Neutrophil (primary cell): Measurements from ENCODE around the gene NMD3.

ENCODE experiments used
- H3K27ac ChIP-seq: fragments of 200-600 bp; sonication (generic); 2 replicates; pipeline ENCODE4 v1.5.1; 2016; ENCODE audit warnings: mild to moderate bottlenecking, moderate library complexity
- H3K27me3 ChIP-seq: fragments of 200-600 bp; sonication (generic); 2 replicates; pipeline ENCODE4 v1.6.0; 2016; ENCODE audit warnings: mild to moderate bottlenecking
- H3K36me3 ChIP-seq: fragments of 200-600 bp; sonication (generic); 2 replicates; pipeline ENCODE4 v1.5.1; 2017
- H3K4me1 ChIP-seq, 2 experiments: fragments of 200-600 bp in 1 of 2; sonication (generic) in 1 of 2; 1 replicate in 1 of 2; 2 replicates in 1 of 2; pipeline versions ENCODE4 v1.5.1 to v1.6.1; 2013 to 2016; ENCODE audit warnings: low read depth in 1 of 2, low read length in 1 of 2, mild to moderate bottlenecking in 1 of 2, moderate library complexity in 1 of 2; ENCODE audit not compliant: control insufficient read depth in 1 of 2, insufficient read depth in 1 of 2
- H3K4me3 ChIP-seq, 2 experiments: fragments of 200-600 bp in 1 of 2; sonication (generic) in 1 of 2; 1 replicate in 1 of 2; 2 replicates in 1 of 2; pipeline ENCODE4 v1.5.1; 2013 to 2016; ENCODE audit warnings: low read depth in 1 of 2, low read length in 1 of 2, mild to moderate bottlenecking in 1 of 2, moderate library complexity in 1 of 2
- H3K9me3 ChIP-seq: fragments of 200-600 bp; sonication (generic); 2 replicates; pipeline ENCODE4 v1.5.1; 2016
- CTCF ChIP-seq: fragments of 200-600 bp; sonication (generic); IDR thresholded peaks from 2 replicates; pipeline ENCODE4 v1.5.1; 2016; ENCODE audit warnings: antibody characterized with exemption

NMD3 gene

DNA sequence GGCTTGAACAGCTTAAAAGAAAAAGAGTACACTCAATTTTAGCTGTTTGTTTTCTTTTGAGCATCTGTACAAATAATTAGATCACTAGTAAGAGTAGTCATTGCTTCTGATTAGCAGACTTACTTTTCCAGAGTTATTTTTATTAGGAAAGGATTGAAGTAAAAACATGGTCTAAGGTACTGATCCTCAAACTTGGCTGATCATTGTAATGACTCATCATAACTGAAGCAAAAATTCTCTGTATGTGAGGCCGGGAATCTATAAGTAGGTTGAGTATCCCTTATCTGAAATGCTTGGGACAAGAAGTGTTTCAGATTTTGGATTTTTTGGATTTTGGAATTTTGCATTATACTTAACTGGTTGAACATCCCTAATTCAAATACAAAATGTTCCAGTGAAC lies 12.4 kb downstream of the NMD3 start:
- H3K27me3 ChIP-seq, result no peaks in the 10 kb centered on the region
- H3K27ac ChIP-seq, result no peak overlapping the region
- no peak overlapping the region for H3K4me3 ChIP-seq
- no peaks in the 10 kb centered on the region for H3K9me3 ChIP-seq
- TF ChIP-seq CTCF, result no peak
- H3K4me1 ChIP-seq, result no peaks in the 10 kb centered on the region
- H3K36me3 ChIP-seq, result peaks cover 60% of the 10 kb centered on the region

GRCh38 chr3:161236240-161236639 lies 15.1 kb downstream of the NMD3 start:
- Histone ChIP-seq H3K36me3 (peaks cover 63% of the 10 kb centered on the region), H3K27me3 (no peaks in the 10 kb centered on the region), H3K27ac (no peak overlapping the region), H3K4me3 (no peak overlapping the region), H3K4me1 (no peaks in the 10 kb centered on the region), H3K9me3 (no peaks in the 10 kb centered on the region)
- no peak for TF ChIP-seq CTCF

DNA sequence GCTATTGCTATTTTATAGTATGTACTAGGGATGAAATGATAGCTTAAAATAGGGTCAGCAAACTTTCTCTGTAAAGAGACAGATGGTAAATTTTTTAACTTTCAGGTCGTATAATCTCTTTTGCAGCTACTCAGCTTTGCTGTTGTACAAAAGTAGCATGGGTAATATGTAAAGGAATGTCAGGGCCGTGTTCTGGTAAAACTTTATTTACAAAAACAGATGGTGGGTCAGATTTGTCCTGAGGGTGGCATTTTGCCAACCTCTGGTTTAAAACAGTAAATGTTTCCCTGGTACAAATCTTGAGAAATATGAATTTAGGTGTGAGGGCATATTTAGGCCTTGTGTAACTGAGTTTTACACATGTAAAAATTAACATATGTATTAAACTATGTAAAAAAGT lies 18.6 kb downstream of the NMD3 start:
- Histone ChIP-seq H3K9me3 (no peaks in the 10 kb centered on the region), H3K27ac (no peak overlapping the region), H3K4me3 (no peak overlapping the region), H3K27me3 (no peaks in the 10 kb centered on the region), H3K36me3 (peaks cover 73% of the 10 kb centered on the region), H3K4me1 (no peaks in the 10 kb centered on the region)
- TF ChIP-seq CTCF, result no peak

GRCh38 chr3:161244538-161244937 lies 23.4 kb downstream of the NMD3 start:
- no peak for TF ChIP-seq CTCF
- Histone ChIP-seq H3K27ac (no peak overlapping the region), H3K9me3 (no peaks in the 10 kb centered on the region), H3K27me3 (no peaks in the 10 kb centered on the region), H3K4me1 (no peaks in the 10 kb centered on the region), H3K36me3 (peaks cover 75% of the 10 kb centered on the region), H3K4me3 (no peak overlapping the region)

- Histone ChIP-seq H3K27me3 (no peaks in the 10 kb centered on the region), H3K9me3 (no peaks in the 10 kb centered on the region), H3K27ac (no peak overlapping the region), H3K36me3 (peaks cover 86% of the 10 kb centered on the region), H3K4me1 (no peaks in the 10 kb centered on the region), H3K4me3 (no peak overlapping the region)
- no peak for TF ChIP-seq CTCF
Observed at GRCh38 chr3:161247049-161247448, 25.9 kb downstream of the NMD3 start.

DNA sequence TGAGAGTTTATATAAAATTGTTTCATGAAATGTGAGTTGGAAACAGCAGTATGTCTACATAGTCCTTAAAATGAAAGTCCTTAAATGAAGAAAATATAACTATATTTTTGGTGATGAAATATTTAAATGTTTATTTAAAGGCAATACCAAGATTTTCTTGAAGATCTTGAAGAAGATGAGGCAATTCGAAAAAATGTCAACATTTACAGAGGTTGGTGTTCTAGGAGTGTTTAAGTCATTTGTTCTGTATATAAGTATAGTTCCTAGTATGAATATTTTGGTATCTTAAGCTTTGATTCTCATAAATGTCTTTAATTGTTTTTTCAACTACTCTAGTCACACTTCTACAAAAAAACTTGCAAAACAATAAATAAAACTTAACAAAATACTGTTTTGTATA lies 29.0 kb downstream of the NMD3 start:
- H3K36me3 ChIP-seq, result peaks cover 85% of the 10 kb centered on the region

More for the DNA sequence above, 29.0 kb downstream of the NMD3 start:
- H3K9me3 ChIP-seq, result no peaks in the 10 kb centered on the region
- H3K27ac ChIP-seq, result no peak overlapping the region
- H3K27me3 ChIP-seq, result no peaks in the 10 kb centered on the region
- no peak for TF ChIP-seq CTCF
- no peak overlapping the region for H3K4me3 ChIP-seq
- no peaks in the 10 kb centered on the region for H3K4me1 ChIP-seq
